PC-9 (cell line): ENCODE measurements around the gene PYCR2.

Experiments
- EZH2 ChIP-seq: fragments of 200-600 bp; sonication (generic); IDR thresholded peaks from 2 replicates; pipeline ENCODE4 v1.8.0; 2017; ENCODE audit warnings: antibody characterized with exemption, low read depth
- TF ChIP-seq, protein P1 (sequence below): fragments of 200-600 bp; sonication (generic); conservative IDR thresholded peaks from 2 replicates; pipeline ENCODE4 v1.6.1; 2017; ENCODE audit warnings: mixed run types, antibody characterized with exemption, mild to moderate bottlenecking, moderate library complexity

DNA sequence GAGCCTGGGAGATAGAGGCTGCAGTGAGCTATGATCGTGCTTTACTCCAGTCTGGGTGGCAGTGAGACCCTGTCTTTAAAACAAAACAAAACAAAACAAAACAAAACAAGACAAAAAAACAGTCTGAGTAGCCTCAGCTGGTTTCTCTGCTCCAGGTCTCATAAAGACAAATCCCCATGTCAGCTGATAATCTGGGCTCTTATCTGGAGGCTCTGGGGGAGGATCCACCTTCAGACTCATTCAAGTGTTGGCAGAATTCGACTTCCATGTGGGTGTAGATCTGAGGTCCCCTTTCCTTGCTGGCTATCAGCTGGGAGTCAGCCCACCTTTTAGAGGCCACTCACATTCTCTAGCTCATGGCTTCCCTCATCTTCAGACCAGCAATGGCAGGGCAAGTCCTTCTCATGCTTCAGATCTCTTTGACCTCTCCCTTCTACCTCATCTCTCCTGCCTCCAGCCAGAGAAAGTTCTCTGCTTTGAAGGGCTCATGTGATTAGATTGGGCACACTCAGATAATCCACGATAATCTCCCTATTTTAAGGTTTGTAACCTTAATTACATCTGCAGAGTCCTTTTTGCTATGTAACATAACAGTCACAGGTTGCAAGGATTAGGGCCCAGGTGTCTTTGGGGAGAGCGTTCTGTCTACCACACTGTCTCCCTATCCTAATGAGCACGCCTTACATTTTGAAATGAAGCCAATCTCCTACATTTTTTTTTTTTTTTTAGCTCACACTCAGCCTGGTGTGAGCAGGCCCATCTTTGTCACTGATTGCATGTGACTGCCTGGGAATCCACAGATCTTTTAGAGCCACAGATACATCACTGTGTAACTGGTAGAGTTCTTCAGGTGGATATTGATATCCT is 7.5 kb upstream of the PYCR2 start:
- TF ChIP-seq, protein P1, sequence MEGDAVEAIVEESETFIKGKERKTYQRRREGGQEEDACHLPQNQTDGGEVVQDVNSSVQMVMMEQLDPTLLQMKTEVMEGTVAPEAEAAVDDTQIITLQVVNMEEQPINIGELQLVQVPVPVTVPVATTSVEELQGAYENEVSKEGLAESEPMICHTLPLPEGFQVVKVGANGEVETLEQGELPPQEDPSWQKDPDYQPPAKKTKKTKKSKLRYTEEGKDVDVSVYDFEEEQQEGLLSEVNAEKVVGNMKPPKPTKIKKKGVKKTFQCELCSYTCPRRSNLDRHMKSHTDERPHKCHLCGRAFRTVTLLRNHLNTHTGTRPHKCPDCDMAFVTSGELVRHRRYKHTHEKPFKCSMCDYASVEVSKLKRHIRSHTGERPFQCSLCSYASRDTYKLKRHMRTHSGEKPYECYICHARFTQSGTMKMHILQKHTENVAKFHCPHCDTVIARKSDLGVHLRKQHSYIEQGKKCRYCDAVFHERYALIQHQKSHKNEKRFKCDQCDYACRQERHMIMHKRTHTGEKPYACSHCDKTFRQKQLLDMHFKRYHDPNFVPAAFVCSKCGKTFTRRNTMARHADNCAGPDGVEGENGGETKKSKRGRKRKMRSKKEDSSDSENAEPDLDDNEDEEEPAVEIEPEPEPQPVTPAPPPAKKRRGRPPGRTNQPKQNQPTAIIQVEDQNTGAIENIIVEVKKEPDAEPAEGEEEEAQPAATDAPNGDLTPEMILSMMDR, result no peak
- TF ChIP-seq EZH2, result no peak
